ENCODE data around the gene TMEM263.

The TMEM263 gene

DNA sequence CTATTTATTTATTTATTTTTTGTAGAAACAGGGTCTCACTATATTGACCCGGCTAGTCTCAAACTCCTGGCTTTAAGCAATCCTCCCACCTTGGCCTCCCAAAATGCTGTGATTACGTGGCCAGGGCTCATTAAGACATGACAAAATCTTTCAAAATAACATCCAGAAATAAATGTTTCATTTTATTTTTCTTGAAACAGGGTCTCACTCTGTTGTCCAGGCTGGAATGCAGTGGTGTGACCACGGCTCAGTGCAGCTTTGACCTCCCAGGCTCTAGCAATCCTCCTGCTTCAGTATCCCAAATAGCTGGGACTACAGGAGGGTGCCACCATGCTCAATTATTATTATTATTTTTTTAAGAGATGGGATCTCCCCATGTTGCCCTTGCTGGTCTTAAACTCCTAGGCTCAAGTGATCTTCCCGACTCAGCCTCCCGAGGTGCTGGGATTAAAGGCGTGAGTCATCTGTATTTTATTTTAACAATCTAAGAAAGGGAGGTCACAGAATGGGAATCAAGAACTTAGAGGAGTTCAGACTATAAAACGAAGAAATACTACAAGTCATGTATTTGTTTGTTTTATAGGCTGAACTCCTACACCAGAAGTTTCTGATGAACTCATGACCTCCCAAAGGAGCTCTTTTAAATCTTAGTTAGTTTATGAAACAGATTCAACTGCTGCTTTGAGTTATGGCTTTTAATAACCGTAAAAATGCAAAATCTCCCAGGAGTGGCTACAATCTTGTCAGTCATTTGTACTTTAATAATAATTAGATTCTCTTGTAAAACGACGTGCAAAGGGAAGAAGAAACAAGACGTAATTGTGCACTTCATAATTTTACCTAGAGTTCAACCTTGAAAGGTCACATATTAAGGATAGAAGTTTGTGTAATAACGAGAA lies 2.1 kb upstream of the TMEM263 start:
- TF ChIP-seq POLR2AphosphoS5 (IDR thresholded peaks at IDR 0.05; ENCODE audit: low read depth, low read length) = no peak
- TF ChIP-seq POLR2A (IDR thresholded peaks at IDR 0.05; ENCODE audit: low read depth, low read length) = no peak
- no peak for TF ChIP-seq TAF1 (IDR thresholded peaks at IDR 0.05; ENCODE audit: borderline replicate concordance, low read depth, low read length)
- FAIRE-seq (no peak), DNase-seq (ENCODE audit: insufficient read length) (no peak)

DNA sequence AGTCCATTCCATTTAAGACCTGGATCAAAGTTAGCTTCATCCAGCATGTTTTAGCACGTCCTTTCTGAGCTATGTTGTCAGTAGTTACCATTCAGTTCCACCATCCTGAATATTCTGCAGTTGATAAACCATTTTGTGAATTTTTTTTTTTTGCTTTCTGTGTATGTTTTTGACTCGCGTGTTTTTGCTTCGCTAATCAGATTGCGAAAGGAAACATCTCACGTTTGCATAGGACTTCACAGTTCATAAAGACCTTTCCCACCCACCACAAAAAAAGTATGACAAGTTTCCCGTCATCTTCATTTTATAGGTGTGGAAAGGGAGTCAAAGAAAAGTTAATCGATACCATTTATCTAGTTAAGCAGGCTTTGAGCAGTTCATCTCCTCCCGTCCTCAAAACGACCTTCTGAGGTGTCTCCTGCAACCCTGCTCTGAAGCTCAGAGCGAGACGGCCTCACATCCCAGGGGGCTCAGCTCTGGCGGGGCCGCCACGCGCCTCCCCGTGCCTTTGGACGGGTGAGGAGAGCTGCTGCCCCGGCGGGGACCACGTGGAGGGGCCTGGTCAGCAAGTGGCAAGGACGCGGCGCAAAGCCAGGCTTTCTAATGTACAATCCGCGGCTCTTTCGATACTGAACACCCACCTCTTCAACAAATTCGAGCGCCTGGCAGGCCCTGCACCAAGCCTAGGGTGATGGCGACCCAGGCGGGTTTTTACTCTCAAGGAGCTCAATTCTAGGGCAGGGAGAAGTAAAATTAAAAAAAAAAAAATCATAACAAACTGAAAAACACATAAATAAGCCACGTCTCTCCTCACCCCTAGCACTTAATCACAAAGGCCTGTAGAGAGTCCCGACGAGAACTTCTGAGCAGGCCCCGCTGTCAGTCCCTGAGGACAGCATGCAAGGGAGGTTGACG lies 988 bp upstream of the TMEM263 start:
- FAIRE-seq (no peak), DNase-seq (ENCODE audit: insufficient read length) (no peak)
- no peak for TF ChIP-seq POLR2AphosphoS5 (IDR thresholded peaks at IDR 0.05; ENCODE audit: low read depth, low read length)
- TF ChIP-seq POLR2A (IDR thresholded peaks at IDR 0.05; ENCODE audit: low read depth, low read length) = no peak
- TF ChIP-seq TAF1 (IDR thresholded peaks at IDR 0.05; ENCODE audit: borderline replicate concordance, low read depth, low read length) = no peak

DNA sequence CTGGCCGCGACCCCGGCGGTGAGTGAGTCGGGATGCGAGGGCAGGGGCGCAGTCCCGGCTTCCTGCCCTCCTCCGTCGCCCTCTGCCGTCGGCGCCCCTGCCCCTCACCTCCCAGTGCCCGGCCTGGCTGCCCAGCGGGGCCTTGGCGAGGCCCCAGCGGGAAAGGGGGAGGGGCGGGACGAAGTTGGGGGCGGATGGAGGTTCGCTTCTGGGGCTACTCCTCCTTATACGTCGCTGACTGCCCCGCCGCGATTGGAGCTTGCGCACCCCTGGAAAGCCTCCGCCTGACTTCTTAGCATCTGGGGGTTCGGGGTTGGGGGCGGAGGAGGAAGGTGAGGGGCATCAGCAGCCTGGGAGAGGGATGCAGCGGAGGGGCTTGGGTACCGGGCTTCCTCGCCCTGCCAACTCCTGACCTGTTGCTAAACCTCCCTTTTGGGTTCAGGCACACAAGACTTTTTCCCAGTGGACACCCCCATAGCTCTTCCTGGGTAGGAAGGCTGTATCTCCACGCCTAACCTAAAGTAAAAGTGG lies 406 bp downstream of the TMEM263 start:
- TF ChIP-seq TAF1 (IDR thresholded peaks at IDR 0.05; ENCODE audit: borderline replicate concordance, low read depth, low read length) (no peak), POLR2AphosphoS5 (IDR thresholded peaks at IDR 0.05; ENCODE audit: low read depth, low read length) (no peak), POLR2A (IDR thresholded peaks at IDR 0.05; ENCODE audit: low read depth, low read length) (no peak)
- FAIRE-seq (no peak), DNase-seq (ENCODE audit: insufficient read length) (peak; percentile 46)

DNA sequence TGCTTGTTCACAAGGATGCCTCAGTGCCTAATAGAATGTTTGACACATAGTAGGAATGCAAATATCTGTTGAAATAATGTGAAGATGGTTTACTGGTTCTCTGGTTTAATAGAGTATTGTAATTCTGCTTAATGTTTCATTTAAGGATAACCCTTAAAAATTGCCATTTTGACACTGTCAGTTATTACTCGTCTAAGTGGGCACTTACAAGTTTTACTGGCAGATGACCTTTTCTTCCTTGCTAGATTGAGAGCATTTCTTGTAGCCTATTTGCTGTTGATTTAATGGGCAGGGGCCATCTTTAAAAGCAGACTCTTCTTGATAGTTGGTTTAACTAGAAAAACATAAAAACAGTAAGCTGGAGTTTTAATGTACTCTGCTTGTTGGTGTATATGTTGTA lies 1.9 kb downstream of the TMEM263 start:
- FAIRE-seq (no peak), DNase-seq (ENCODE audit: insufficient read length) (no peak)
- TF ChIP-seq POLR2AphosphoS5 (IDR thresholded peaks at IDR 0.05; ENCODE audit: low read depth, low read length) (no peak), TAF1 (IDR thresholded peaks at IDR 0.05; ENCODE audit: borderline replicate concordance, low read depth, low read length) (no peak), POLR2A (IDR thresholded peaks at IDR 0.05; ENCODE audit: low read depth, low read length) (no peak)

DNA sequence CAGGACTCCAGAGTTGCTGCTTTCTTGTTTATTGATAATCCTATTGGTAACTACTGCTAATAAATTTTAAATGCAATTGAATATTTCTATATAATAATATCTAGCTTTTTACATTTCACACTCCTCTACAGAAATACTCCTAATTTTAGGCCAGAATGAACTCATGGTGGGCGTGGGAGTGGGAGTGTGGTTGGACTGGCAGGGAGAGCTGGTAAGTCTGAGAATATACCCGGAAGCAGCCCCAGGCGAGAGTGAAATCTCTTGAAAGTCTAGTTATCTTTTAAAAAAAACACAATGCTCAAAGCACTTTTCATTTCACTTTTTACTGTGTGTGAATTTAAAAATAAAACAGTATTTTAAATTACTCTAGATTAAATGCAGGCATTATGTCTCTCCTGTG lies 4.7 kb downstream of the TMEM263 start:
- TF ChIP-seq TAF1 (IDR thresholded peaks at IDR 0.05; ENCODE audit: borderline replicate concordance, low read depth, low read length) = no peak
- DNase-seq (ENCODE audit: insufficient read length) (no peak), FAIRE-seq (no peak)

DNA sequence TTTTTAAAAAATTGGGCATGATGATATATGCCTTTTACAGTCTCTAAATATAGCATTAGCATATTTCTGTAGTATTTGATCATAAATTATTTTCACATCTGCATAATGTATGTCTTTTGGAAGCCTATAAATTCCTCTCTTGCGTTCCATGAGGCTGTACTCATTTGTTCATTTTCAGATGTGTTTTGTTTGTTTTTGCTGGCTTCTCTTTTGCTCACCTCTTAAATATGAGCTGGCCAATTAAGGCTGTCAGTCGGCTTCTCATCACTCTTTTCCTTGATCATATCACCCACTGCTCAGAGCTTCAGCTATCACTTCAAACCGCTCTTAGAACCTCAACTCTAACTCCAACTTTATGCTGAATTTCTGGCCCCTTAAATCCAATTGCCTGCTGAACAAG lies 6.6 kb downstream of the TMEM263 start:
- no peak for FAIRE-seq

DNA sequence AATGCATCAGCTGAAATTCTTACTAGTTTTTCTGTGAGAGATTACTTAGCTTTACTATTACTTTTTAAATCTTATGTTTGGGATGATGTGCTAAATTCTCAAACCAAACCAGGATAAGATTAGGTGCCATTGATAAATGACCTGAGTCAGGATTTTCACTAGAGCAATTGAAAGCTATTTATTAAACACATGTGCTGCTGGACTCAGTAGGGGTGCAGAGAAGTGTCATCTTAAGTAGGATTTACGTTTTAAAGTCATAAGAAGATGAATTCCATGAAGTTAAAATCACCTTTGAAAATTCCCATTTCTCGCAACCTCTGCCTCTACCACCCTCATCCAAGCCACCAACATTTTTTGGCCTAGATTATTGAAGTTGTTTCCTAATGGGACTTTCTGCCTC lies 8.8 kb downstream of the TMEM263 start:
- FAIRE-seq (no peak), DNase-seq (ENCODE audit: insufficient read length) (no peak)
- TF ChIP-seq POLR2AphosphoS5 (IDR thresholded peaks at IDR 0.05; ENCODE audit: low read depth, low read length) = no peak
- no peak for TF ChIP-seq POLR2A (IDR thresholded peaks at IDR 0.05; ENCODE audit: low read depth, low read length)
- no peak for TF ChIP-seq TAF1 (IDR thresholded peaks at IDR 0.05; ENCODE audit: borderline replicate concordance, low read depth, low read length)

More for the DNA sequence above, 6.6 kb downstream of the TMEM263 start:
- no peak for DNase-seq (ENCODE audit: insufficient read length)
- TF ChIP-seq TAF1 (IDR thresholded peaks at IDR 0.05; ENCODE audit: borderline replicate concordance, low read depth, low read length) (no peak), POLR2A (IDR thresholded peaks at IDR 0.05; ENCODE audit: low read depth, low read length) (no peak), POLR2AphosphoS5 (IDR thresholded peaks at IDR 0.05; ENCODE audit: low read depth, low read length) (no peak)

DNA sequence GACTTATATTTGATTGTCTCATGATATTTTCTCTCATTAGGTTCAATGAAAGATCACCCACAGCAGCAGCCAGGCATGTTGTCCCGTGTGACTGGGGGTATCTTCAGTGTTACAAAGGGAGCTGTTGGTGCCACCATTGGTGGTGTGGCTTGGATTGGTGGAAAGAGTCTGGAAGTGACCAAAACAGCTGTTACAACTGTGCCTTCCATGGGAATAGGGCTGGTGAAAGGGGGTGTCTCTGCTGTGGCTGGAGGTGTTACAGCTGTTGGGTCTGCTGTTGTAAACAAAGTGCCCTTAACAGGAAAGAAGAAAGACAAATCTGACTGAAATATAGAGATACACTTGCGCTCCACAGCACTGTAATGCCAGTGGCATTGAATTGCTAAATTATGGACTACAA lies 15.4 kb downstream of the TMEM263 start:
- TF ChIP-seq TAF1 (IDR thresholded peaks at IDR 0.05; ENCODE audit: borderline replicate concordance, low read depth, low read length) (no peak), POLR2A (IDR thresholded peaks at IDR 0.05; ENCODE audit: low read depth, low read length) (no peak), POLR2AphosphoS5 (IDR thresholded peaks at IDR 0.05; ENCODE audit: low read depth, low read length) (no peak)
- FAIRE-seq (no peak), DNase-seq (ENCODE audit: insufficient read length) (no peak)

DNA sequence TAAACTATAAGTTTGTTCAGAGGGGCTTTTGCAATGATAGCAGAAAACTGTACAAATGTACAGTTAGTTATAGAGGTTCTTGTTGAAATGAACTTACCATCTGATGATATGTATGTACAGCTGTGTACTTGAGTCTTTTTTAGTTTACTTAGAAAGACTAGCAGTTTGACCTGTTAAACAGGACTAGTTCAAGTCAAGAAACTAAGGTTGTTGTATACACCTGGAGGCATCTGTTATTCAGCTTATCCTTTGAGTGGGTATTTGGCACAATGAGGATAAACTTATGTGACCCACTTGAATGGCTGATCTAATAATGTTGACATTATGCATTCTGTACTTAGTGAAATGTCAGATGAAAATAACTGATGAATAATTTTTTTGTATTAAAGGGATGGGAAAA lies 17.8 kb downstream of the TMEM263 start:
- TF ChIP-seq POLR2A (IDR thresholded peaks at IDR 0.05; ENCODE audit: low read depth, low read length) = no peak
- no peak for TF ChIP-seq TAF1 (IDR thresholded peaks at IDR 0.05; ENCODE audit: borderline replicate concordance, low read depth, low read length)
- no peak for TF ChIP-seq POLR2AphosphoS5 (IDR thresholded peaks at IDR 0.05; ENCODE audit: low read depth, low read length)
- FAIRE-seq (no peak), DNase-seq (ENCODE audit: insufficient read length) (no peak)

DNA sequence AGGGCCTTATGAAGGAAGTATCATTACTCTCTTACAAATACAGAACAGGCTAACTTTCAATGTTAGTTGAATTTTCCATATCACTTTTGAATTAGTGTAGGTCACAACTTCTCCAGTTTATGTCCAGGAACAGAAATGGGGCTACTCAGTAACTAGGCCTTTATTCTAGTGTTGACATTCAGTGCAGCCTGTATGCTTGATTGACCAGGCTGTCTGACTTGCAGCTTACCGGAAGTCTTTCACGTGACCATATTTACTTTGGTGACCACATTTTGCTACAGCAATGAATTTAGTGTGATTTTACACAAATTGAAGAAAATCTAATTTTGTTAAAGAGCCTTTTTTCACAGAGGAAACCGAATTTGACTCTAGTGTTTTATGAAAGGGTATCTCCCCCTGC lies 18.8 kb downstream of the TMEM263 start:
- DNase-seq (ENCODE audit: insufficient read length) = peak; percentile 19
- TF ChIP-seq POLR2AphosphoS5 (IDR thresholded peaks at IDR 0.05; ENCODE audit: low read depth, low read length) = 0 out of 2 replicates have a peak, but pooled peaks have one; percentile 27
- no peak for TF ChIP-seq POLR2A (IDR thresholded peaks at IDR 0.05; ENCODE audit: low read depth, low read length)
- no peak for TF ChIP-seq TAF1 (IDR thresholded peaks at IDR 0.05; ENCODE audit: borderline replicate concordance, low read depth, low read length)
- FAIRE-seq = peak; percentile 21

DNA sequence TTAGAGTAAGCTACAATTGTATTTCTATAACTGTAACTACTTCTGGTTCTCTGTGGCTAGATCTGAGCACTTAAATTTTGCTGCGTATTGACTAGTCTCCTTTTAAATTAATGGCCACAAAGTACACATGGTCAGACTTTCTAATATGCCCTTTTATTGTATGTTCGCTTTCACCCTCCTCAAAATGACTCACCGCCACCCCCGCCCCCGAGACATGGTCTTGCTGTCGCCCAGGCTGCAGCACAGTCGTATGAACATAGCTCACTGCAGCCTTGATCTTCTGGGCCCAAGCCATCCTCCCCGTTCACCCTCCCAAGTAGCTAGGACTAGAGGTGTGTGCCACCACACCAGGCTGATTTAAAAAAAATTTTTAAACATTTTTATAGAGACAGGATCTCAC lies 19.4 kb downstream of the TMEM263 start:
- DNase-seq (ENCODE audit: insufficient read length) (no peak), FAIRE-seq (no peak)
- TF ChIP-seq TAF1 (IDR thresholded peaks at IDR 0.05; ENCODE audit: borderline replicate concordance, low read depth, low read length) (no peak), POLR2A (IDR thresholded peaks at IDR 0.05; ENCODE audit: low read depth, low read length) (no peak), POLR2AphosphoS5 (IDR thresholded peaks at IDR 0.05; ENCODE audit: low read depth, low read length) (no peak)
